Progenitor cell of endocrine pancreas (in vitro differentiated cells): ENCODE data around the gene GBF1. TPM values are rescaled to one million over a fixed set of nuclear protein-coding genes. Genes with fewer than 3 reads are reported as not detected.

Experiments
- DNase-seq: peaks from one replicate; pipeline ENCODE4 v3.0.0; 2021; ENCODE audit warnings: low spot score; ENCODE audit not compliant: unreplicated experiment
- H3K27ac Mint-ChIP-seq: 2 replicates; pipeline ENCODE4 v1.8.0; 2021; ENCODE audit warnings: mild to moderate bottlenecking, moderate library complexity, mixed read lengths
- H3K27me3 Mint-ChIP-seq: 2 replicates; pipeline ENCODE4 v1.8.0; 2021; ENCODE audit warnings: mixed read lengths
- H3K36me3 Mint-ChIP-seq: 2 replicates; pipeline ENCODE4 v1.8.0; 2022; ENCODE audit warnings: mixed read lengths; ENCODE audit not compliant: insufficient read depth
- H3K4me1 Mint-ChIP-seq: 2 replicates; pipeline ENCODE4 v1.8.0; 2021; ENCODE audit warnings: low read depth, mixed read lengths
- H3K4me3 Mint-ChIP-seq: 2 replicates; pipeline ENCODE4 v1.8.0; 2021; ENCODE audit warnings: low read depth, mild to moderate bottlenecking, moderate library complexity, mixed read lengths
- H3K9me3 Mint-ChIP-seq: 2 replicates; pipeline ENCODE4 v1.8.0; 2021; ENCODE audit warnings: low read depth, mixed read lengths
- total RNA-seq: library from RNA; stranded (reverse); gene quantifications from 2 replicates; pipeline ENCODE4 v1.2.1, GENCODE V29; 2021
- TF ChIP-seq, protein P1 (sequence below): fragments of 200-600 bp; sonication (generic); IDR thresholded peaks from one replicate; pipeline ENCODE4 v1.5.0; 2021; ENCODE audit warnings: antibody characterized with exemption, mild to moderate bottlenecking; ENCODE audit not compliant: unreplicated experiment

GBF1 gene
- total RNA-seq, 1 donor from 2014 or later = 54.6 TPM

DNA sequence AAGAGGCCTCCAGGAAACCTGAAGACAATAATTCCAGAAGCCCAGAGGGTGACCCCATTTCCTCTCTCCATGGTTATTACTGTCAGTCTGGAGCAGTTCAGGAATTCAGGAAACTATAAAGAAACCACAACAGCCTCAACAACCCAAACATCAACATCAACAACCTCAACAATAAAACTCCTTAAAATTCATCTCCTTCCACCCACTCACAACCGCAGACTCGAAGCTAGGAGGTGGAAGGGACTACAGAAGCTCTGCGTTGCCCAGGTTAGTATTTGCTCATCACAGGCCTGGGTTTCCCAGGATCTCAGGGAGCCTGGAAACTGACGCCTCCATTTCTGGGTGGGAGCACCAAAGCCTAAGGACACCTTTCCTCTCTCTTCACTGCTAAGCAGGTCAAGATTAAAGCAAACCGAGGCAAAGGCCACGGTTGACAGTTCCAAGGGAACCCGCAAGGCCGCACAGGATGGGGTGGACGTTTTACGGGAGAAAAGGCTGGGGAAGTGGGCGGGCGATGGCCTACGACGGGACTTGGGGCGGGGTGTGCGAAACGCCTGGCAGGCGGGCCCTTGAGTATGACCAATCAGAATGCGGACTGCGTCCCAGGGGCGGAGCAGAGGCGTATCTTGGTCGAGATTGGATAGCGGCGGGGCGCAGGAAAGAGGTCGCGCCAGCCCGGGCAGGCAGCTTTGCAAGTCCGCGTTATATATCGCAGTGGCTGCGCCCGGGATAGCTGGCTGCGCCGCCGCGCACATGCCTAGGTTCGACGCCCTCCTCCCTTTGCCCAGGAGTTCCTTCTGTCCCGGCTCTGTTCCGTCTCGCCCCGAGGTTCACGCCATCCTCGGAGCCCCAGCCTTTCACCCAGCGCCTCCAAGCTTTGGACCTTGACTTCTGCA lies 19.4 kb upstream of the GBF1 start, which contains the start of gene ELOVL3:
Gene ELOVL3, plus strand, starts transcription at position 654 of the 896 bp plus-strand sequence. CDS start 250 bp downstream, outside the sequence.
- H3K9me3 Mint-ChIP-seq = no peaks in the 10 kb centered on the region

GRCh38 chr10:102226542-102226870 lies 18.8 kb upstream of the GBF1 start:
- peaks cover 2% of the 10 kb centered on the region for H3K4me1 Mint-ChIP-seq
- H3K27ac Mint-ChIP-seq = no peak overlapping the region

More for the DNA sequence above, 19.4 kb upstream of the GBF1 start, which contains the start of gene ELOVL3:
- no peaks in the 10 kb centered on the region for H3K36me3 Mint-ChIP-seq
- DNase-seq = peak; percentile 69
- peak within 1 kb of the TSS; percentile 56 for H3K4me3 Mint-ChIP-seq
- no peak within 1 kb of the TSS for H3K27ac Mint-ChIP-seq
- H3K27me3 Mint-ChIP-seq = peaks cover 73% of the 10 kb centered on the region
- TF ChIP-seq, protein P1, sequence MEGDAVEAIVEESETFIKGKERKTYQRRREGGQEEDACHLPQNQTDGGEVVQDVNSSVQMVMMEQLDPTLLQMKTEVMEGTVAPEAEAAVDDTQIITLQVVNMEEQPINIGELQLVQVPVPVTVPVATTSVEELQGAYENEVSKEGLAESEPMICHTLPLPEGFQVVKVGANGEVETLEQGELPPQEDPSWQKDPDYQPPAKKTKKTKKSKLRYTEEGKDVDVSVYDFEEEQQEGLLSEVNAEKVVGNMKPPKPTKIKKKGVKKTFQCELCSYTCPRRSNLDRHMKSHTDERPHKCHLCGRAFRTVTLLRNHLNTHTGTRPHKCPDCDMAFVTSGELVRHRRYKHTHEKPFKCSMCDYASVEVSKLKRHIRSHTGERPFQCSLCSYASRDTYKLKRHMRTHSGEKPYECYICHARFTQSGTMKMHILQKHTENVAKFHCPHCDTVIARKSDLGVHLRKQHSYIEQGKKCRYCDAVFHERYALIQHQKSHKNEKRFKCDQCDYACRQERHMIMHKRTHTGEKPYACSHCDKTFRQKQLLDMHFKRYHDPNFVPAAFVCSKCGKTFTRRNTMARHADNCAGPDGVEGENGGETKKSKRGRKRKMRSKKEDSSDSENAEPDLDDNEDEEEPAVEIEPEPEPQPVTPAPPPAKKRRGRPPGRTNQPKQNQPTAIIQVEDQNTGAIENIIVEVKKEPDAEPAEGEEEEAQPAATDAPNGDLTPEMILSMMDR = no peak
- peaks cover 5% of the 10 kb centered on the region for H3K4me1 Mint-ChIP-seq

DNA sequence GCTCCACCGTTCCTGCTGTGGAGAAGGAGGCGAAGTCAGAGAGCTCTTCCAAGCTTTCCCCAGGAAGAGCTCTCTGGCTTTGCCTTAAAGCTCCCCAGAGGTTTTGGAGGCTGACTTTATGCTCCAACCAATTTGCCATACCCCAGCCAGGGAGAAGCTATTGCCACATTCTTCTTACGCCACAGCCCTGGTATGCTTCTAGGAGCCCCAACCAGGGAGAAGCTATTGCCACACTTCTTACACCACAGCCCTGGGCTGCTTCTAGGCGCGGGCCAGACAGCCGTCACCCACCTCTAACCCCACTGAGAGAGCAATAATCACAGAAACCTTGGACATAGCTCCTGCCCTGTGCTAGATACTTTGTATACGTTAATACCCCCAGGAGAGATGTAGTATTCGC lies 18.3 kb upstream of the GBF1 start:
- H3K27me3 Mint-ChIP-seq = peaks cover 70% of the 10 kb centered on the region
- H3K36me3 Mint-ChIP-seq = no peaks in the 10 kb centered on the region
- no peak for DNase-seq
- H3K9me3 Mint-ChIP-seq = no peaks in the 10 kb centered on the region
- H3K27ac Mint-ChIP-seq = no peak overlapping the region
- H3K4me3 Mint-ChIP-seq = no peak overlapping the region
- TF ChIP-seq, protein P1 = no peak
- peaks cover 2% of the 10 kb centered on the region for H3K4me1 Mint-ChIP-seq

More at GRCh38 chr10:102226542-102226870, 18.8 kb upstream of the GBF1 start:
- Mint-ChIP-seq H3K27me3 (peaks cover 67% of the 10 kb centered on the region), H3K4me3 (peak overlapping the region; percentile 22), H3K9me3 (no peaks in the 10 kb centered on the region), H3K36me3 (no peaks in the 10 kb centered on the region)
- TF ChIP-seq, protein P1 = no peak
- no peak for DNase-seq

DNA sequence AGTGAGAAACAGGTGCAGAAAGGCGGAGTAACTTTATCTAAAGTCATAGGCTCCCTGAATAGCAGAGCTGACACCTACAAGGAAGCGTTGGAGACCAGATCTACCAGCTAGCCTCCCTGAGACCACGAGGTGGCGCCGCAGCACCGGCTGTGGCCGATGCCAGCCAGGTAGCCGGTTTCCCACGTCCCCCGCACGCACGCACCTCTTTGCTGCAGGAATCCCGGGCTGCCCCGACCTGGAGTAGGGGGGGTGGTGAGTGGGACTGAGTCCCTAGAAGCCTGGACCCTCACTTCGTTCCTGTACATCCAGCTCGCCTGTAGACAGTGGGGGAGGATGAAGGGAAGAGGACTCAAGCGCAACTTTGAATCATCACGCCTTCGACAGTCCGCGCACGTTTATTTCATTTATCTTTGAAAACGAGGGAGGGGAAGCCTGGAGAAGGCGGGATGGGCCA lies 15.5 kb upstream of the GBF1 start:
- TF ChIP-seq, protein P1 = peak; percentile 95

GRCh38 chr10:102230264-102230860 lies 15.0 kb upstream of the GBF1 start:
- H3K4me3 Mint-ChIP-seq = peak overlapping the region; percentile 50
- H3K27me3 Mint-ChIP-seq = peaks cover 84% of the 10 kb centered on the region
- peaks cover 2% of the 10 kb centered on the region for H3K4me1 Mint-ChIP-seq
- no peak overlapping the region for H3K27ac Mint-ChIP-seq
- no peaks in the 10 kb centered on the region for H3K9me3 Mint-ChIP-seq
- H3K36me3 Mint-ChIP-seq = no peaks in the 10 kb centered on the region
- no peak for DNase-seq
- TF ChIP-seq, protein P1 = no peak

More for the DNA sequence above, 15.5 kb upstream of the GBF1 start:
- no peaks in the 10 kb centered on the region for H3K9me3 Mint-ChIP-seq
- H3K4me1 Mint-ChIP-seq = peaks cover 2% of the 10 kb centered on the region
- DNase-seq = peak; percentile 85
- H3K4me3 Mint-ChIP-seq = peak overlapping the region; percentile 61
- H3K27ac Mint-ChIP-seq = peak overlapping the region; percentile 29
- H3K36me3 Mint-ChIP-seq = no peaks in the 10 kb centered on the region
- peaks cover 84% of the 10 kb centered on the region for H3K27me3 Mint-ChIP-seq
